Amniotic epithelial cell (primary cell): ENCODE results near the gene HOXD4.

Source experiments
- DNase-seq: peaks from one replicate; pipeline ENCODE4 v3.0.0-alpha.2; 2010; ENCODE audit warnings: low read depth

HOXD4 gene

GRCh38 chr2:176126929-176127773 is 24.2 kb upstream of the HOXD4 start:
- DNase-seq = peak; percentile 44

- DNase-seq = no peak
Observed at GRCh38 chr2:176127774-176128072, 23.6 kb upstream of the HOXD4 start.

- DNase-seq = no peak
Observed at GRCh38 chr2:176128172-176128981, 23.0 kb upstream of the HOXD4 start.

GRCh38 chr2:176128982-176129796 is 22.2 kb upstream of the HOXD4 start, which contains the start of gene HOXD8:
Gene HOXD8 (plus strand): TSS chr2:176129705. CDS start chr2:176130367, 662 bp downstream.
- peak; percentile 72 for DNase-seq

- DNase-seq = no peak
Observed at GRCh38 chr2:176129813-176130146, 21.6 kb upstream of the HOXD4 start.

GRCh38 chr2:176130147-176130956 is 21.0 kb upstream of the HOXD4 start:
- DNase-seq = peak; percentile 29

GRCh38 chr2:176130957-176131847 is 20.1 kb upstream of the HOXD4 start:
- no peak for DNase-seq

- no peak for DNase-seq
Observed at GRCh38 chr2:176131848-176132158, 19.5 kb upstream of the HOXD4 start.

GRCh38 chr2:176132205-176133171 is 18.9 kb upstream of the HOXD4 start:
- DNase-seq = no peak

GRCh38 chr2:176133389-176133788 is 18.0 kb upstream of the HOXD4 start:
- no peak for DNase-seq

GRCh38 chr2:176134035-176134434 is 17.3 kb upstream of the HOXD4 start:
- DNase-seq = no peak

GRCh38 chr2:176135035-176135440 is 16.3 kb upstream of the HOXD4 start:
- no peak for DNase-seq

- DNase-seq = peak; percentile 51
Observed at GRCh38 chr2:176136374-176137251, 14.7 kb upstream of the HOXD4 start.

- no peak for DNase-seq
Observed at GRCh38 chr2:176137252-176137580, 14.1 kb upstream of the HOXD4 start.

- no peak for DNase-seq
Observed at GRCh38 chr2:176137906-176138305, 13.4 kb upstream of the HOXD4 start.

GRCh38 chr2:176138526-176138922 is 12.8 kb upstream of the HOXD4 start:
- DNase-seq = no peak

- DNase-seq = no peak
Observed at GRCh38 chr2:176138923-176139660, 12.3 kb upstream of the HOXD4 start.
